Parathyroid adenoma (tissue), 2 donors: Measurements from ENCODE around the gene NPC2.

Experiments used
- H2AFZ ChIP-seq: fragments of 300-600 bp; sonication (generic); one replicate; pipeline ENCODE4 v1.7.0; 2017; ENCODE audit warnings: antibody characterized with exemption, mild to moderate bottlenecking
- H3K27ac ChIP-seq: fragments of 300-600 bp; sonication (generic); one replicate; pipeline ENCODE4 v1.7.0; 2017
- H3K27me3 ChIP-seq: fragments of 300-600 bp; sonication (generic); one replicate; pipeline ENCODE4 v1.7.0; 2017; ENCODE audit warnings: low read length; ENCODE audit not compliant: control insufficient read depth, insufficient read depth
- H3K36me3 ChIP-seq: fragments of 300-600 bp; sonication (generic); one replicate; pipeline ENCODE4 v1.7.0; 2017; ENCODE audit warnings: low read length; ENCODE audit not compliant: control insufficient read depth, insufficient read depth
- H3K4me1 ChIP-seq: fragments of 300-600 bp; sonication (generic); one replicate; pipeline ENCODE4 v1.7.0; 2017; ENCODE audit warnings: control low read depth
- H3K4me2 ChIP-seq: fragments of 300-600 bp; sonication (generic); one replicate; pipeline ENCODE4 v1.7.0; 2017; ENCODE audit warnings: low read length
- H3K4me3 ChIP-seq: fragments of 300-600 bp; sonication (generic); one replicate; pipeline ENCODE4 v1.7.0; 2017; ENCODE audit warnings: low read depth, low read length
- H3K79me2 ChIP-seq: fragments of 300-600 bp; sonication (generic); one replicate; pipeline ENCODE4 v1.7.0; 2017; ENCODE audit warnings: control low read depth
- H3K9ac ChIP-seq: fragments of 300-600 bp; sonication (generic); one replicate; pipeline ENCODE4 v1.7.0; 2017; ENCODE audit warnings: mild to moderate bottlenecking
- H3K9me3 ChIP-seq: fragments of 300-600 bp; sonication (generic); one replicate; pipeline ENCODE4 v1.7.0; 2017; ENCODE audit warnings: low read length; ENCODE audit not compliant: control insufficient read depth
- TF ChIP-seq, protein P1 (sequence below): fragments of 300-600 bp; sonication (generic); IDR thresholded peaks from one replicate; pipeline ENCODE4 v1.7.0; 2017; ENCODE audit warnings: antibody characterized with exemption, mild to moderate bottlenecking
- donor health status: primary hyperparathyroidism.

NPC2 gene

DNA sequence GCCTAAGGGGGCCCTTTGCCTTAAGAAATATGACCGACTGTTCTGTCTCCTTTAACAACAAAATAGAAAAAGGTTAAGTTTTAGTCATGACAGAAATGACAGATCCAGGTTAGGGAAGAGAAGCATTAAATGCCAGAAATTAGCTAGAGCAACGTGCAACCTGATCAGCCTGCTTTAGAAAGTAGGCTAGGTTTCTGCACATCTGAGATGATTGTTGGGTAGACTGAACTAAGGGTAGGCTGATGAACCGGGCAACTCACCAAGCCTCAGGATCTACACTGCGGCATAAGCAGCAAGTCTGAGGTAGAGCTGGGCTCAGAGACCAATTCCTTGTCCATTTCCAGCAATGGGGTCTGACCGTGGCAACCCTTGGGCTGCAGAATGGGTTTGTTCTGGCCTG lies 29.4 kb downstream of the NPC2 start:
- Histone ChIP-seq H3K79me2 (no peaks in the 10 kb centered on the region), H3K9me3 (no peaks in the 10 kb centered on the region), H3K27ac (no peak overlapping the region), H3K9ac (no peak overlapping the region), H3K4me2 (no peak overlapping the region), H2AFZ (no peak overlapping the region), H3K4me1 (no peaks in the 10 kb centered on the region), H3K36me3 (no peaks in the 10 kb centered on the region), H3K27me3 (no peaks in the 10 kb centered on the region), H3K4me3 (no peak overlapping the region)
- TF ChIP-seq, protein P1, sequence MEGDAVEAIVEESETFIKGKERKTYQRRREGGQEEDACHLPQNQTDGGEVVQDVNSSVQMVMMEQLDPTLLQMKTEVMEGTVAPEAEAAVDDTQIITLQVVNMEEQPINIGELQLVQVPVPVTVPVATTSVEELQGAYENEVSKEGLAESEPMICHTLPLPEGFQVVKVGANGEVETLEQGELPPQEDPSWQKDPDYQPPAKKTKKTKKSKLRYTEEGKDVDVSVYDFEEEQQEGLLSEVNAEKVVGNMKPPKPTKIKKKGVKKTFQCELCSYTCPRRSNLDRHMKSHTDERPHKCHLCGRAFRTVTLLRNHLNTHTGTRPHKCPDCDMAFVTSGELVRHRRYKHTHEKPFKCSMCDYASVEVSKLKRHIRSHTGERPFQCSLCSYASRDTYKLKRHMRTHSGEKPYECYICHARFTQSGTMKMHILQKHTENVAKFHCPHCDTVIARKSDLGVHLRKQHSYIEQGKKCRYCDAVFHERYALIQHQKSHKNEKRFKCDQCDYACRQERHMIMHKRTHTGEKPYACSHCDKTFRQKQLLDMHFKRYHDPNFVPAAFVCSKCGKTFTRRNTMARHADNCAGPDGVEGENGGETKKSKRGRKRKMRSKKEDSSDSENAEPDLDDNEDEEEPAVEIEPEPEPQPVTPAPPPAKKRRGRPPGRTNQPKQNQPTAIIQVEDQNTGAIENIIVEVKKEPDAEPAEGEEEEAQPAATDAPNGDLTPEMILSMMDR: no peak

GRCh38 chr14:74462993-74463392 lies 30.1 kb downstream of the NPC2 start:
- H3K9ac ChIP-seq: no peak overlapping the region
- no peak overlapping the region for H3K4me3 ChIP-seq
- H3K36me3 ChIP-seq: no peaks in the 10 kb centered on the region
- no peaks in the 10 kb centered on the region for H3K4me1 ChIP-seq
- H3K9me3 ChIP-seq: no peaks in the 10 kb centered on the region
- no peaks in the 10 kb centered on the region for H3K79me2 ChIP-seq
- no peaks in the 10 kb centered on the region for H3K27me3 ChIP-seq
- H3K4me2 ChIP-seq: no peak overlapping the region
- H3K27ac ChIP-seq: no peak overlapping the region
- TF ChIP-seq, protein P1: no peak
- H2AFZ ChIP-seq: no peak overlapping the region

- no peak overlapping the region for H3K9ac ChIP-seq
- no peaks in the 10 kb centered on the region for H3K9me3 ChIP-seq
- H3K27ac ChIP-seq: no peak overlapping the region
- H3K27me3 ChIP-seq: no peaks in the 10 kb centered on the region
- no peak overlapping the region for H3K4me2 ChIP-seq
- no peaks in the 10 kb centered on the region for H3K4me1 ChIP-seq
- TF ChIP-seq, protein P1: no peak
- no peaks in the 10 kb centered on the region for H3K79me2 ChIP-seq
- no peak overlapping the region for H3K4me3 ChIP-seq
- no peaks in the 10 kb centered on the region for H3K36me3 ChIP-seq
- no peak overlapping the region for H2AFZ ChIP-seq
These were observed 33.1 kb downstream of the NPC2 start for GRCh38 chr14:74459976-74460375.

DNA sequence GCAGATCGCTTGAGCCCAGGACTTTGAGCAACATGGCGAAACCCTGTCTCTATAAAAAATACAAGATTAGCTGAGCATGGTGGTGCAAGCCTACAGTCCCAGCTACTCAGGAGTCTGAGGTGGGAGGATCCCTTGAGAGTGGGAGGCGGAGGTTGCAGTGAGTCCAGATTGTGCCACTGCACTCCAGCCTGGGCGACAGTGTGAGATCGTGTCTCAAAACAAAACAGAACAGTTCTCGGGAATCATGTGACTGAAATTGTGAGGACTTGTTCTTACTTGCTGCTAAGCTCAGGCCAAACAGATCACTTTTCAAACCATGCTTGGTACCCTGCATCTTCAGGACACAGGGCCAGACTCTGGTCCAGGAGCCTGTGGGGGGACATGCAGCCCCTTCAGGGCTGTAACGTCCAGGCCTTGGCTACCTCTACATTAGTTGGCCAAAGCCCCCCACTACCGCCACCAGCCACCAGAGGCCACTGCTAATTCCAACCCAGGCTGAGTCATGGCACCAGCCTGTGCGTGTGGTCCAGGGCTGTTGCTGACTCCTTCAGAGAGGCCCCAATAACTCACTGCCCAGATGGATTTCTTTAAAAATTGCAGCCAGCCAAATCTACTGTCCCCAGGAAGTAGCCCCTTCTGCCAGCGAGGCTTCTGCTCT lies 33.7 kb downstream of the NPC2 start:
- Histone ChIP-seq H3K4me2 (no peak overlapping the region), H3K79me2 (no peaks in the 10 kb centered on the region), H2AFZ (no peak overlapping the region), H3K27ac (no peak overlapping the region), H3K9me3 (no peaks in the 10 kb centered on the region), H3K9ac (no peak overlapping the region), H3K4me1 (no peaks in the 10 kb centered on the region), H3K4me3 (no peak overlapping the region), H3K27me3 (no peaks in the 10 kb centered on the region), H3K36me3 (no peaks in the 10 kb centered on the region)
- TF ChIP-seq, protein P1: peak; percentile 27

DNA sequence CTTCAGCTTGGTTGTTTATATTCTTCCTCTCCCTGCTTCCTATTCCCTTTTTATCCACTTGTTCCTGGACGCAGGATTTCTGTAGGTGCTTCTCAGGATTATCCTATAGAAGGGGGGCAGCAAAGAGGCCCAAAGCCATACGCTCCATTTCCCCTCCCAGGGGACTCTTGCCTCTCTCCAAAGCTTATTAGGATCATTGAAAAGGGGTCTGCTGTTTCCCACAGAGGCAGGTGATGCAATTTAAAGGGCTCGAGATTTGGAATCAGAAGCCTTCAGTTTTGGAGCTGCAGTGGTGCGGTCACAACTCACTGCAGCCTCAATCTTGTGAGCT lies 35.6 kb downstream of the NPC2 start:
- TF ChIP-seq, protein P1: no peak
- no peak overlapping the region for H3K9ac ChIP-seq

More for the DNA sequence above, 35.6 kb downstream of the NPC2 start:
- H3K79me2 ChIP-seq: no peaks in the 10 kb centered on the region
- no peaks in the 10 kb centered on the region for H3K4me1 ChIP-seq
- H3K36me3 ChIP-seq: no peaks in the 10 kb centered on the region
- H3K4me3 ChIP-seq: no peak overlapping the region
- no peaks in the 10 kb centered on the region for H3K9me3 ChIP-seq
- H3K27ac ChIP-seq: no peak overlapping the region
- H3K27me3 ChIP-seq: no peaks in the 10 kb centered on the region
- H3K4me2 ChIP-seq: no peak overlapping the region
- no peak overlapping the region for H2AFZ ChIP-seq
